NCI-H1930 (cell line): Measurements from ENCODE around the gene SH3RF3.

Experiments
- DNase-seq, 2 experiments: peaks; one replicate each; lab custom pipeline; 2025; lab: John Stamatoyannopoulos, UW

The SH3RF3 gene

DNA sequence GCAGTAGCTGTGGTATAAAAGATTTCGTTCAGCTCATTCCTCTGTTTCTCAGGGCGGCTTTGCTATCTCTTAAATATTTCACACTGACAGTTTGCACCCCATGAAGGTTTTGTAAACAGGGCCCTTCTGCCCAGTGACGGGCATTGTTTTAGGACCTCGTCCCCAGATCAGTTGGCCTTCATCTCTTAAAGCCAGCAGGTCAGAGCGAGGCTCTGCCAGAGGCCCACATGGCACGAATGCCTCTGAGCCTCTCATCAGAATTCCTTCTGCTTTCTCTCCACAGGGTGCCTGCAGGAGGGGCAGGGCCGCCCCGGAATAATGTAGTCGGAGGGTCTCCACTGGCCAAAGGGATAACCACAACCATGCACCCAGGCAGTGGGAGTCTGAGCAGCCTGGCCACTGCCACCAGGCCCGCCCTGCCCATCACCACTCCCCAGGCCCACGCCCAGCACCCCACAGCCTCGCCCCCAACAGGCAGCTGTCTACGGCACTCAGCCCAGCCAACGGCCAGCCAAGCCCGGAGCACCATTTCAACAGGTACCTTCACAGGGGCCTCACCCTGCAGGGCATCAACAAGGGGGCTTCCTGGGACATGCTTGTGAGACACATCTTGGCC lies 307.7 kb downstream of the SH3RF3 start:
- DNase-seq, result no peak

DNA sequence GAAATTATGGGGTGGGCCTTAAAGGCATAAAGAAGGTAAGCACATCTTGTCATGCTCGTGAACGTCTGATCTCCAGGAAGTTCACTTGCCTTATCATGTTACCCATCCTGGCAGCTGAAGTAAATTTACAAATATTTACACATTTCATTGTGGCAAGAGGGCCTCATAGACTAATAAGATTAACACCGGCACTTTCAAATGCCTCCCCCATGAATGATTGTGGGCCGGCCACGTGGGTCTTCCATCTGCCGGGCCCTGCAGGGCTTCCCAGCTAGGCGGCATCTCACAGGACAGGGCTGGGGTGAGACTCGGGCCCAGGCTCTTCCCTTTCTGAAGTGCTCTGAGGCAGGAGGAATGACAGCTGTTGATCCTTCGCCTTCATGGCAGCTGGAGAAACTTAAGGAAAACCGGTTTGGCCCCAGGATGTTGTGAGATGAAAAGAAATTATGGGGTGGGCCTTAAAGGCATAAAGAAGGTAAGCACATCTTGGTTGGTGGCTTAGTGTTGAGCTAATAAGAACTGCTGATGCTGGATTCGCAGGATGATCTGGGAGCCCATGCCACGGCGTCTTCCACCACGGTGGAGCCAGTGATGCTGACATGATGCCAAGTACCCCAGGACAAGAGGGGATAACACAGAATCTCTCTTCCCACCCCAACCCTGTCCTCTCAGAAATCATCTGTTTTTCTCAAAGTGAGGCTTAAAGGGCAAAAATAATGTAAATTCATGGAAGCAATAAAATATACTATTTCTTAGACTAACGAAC lies 308.5 kb downstream of the SH3RF3 start:
- DNase-seq, result no peak

DNA sequence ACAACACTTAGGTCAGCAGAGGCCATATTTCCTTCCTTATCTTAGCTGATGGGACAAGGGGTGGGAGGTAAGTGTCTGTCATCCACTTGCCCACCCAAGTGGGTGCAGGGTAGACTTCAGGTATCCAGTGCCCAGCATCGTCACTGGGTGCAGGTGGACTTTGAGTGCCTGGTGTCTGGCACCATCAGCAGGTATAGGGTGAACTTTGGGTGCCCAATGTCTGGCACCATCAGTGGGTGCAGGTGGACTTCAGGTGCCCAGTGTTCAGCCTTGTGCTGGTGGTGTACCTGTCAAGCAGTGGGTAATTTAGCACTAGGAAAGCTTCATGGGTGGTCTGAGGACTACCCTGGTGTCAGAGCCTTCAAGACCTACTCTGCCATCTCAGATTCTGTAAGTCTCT lies 309.1 kb downstream of the SH3RF3 start:
- no peak for DNase-seq

DNA sequence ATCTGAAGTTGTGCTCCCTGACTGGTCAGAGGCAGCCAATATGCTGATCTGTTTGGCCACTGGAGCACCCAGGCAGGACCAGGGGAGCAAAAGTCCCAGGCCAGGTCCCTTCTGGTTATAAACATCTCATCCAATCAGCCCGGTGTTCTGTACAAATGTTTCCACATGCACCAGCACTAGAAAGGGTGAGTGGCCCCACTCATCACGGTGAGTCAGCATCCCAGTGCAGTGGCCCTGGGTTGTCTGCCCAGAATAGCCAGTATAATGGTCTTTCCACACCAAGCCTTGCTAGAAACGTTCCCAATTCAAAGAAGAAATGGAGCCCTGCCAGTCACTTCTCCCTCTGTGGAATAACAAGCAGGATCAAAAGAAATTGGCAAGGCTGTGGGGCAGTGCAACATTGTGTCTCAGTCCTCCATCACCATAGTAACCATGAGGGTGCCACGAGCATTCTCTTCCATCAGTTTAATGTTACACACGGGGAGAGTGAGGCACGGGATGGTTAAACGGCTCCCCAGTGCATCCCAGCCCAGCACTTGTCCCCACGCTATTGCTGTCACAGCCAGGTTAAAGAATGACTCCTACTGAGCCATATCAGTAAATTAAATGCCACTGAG lies 309.9 kb downstream of the SH3RF3 start:
- no peak for DNase-seq

DNA sequence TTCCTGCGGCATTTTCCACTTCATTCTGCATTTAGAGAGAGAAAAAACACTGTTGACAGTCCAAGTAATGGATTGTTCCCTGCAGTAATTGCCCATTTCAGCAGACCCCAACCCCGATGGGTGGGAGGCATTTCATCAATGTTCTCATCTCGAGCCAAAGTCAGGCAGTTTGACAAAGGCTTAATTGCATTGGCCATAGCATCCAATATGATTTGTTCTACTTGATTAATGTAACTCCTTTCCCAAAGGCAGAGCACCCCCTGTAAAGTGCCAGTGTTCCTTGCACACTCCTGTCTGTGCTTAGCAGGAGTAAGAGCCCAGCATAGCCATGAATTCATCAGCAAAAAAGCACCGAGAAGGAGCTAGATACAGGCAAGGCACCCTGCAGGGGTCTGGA lies 310.4 kb downstream of the SH3RF3 start:
- DNase-seq, result no peak

DNA sequence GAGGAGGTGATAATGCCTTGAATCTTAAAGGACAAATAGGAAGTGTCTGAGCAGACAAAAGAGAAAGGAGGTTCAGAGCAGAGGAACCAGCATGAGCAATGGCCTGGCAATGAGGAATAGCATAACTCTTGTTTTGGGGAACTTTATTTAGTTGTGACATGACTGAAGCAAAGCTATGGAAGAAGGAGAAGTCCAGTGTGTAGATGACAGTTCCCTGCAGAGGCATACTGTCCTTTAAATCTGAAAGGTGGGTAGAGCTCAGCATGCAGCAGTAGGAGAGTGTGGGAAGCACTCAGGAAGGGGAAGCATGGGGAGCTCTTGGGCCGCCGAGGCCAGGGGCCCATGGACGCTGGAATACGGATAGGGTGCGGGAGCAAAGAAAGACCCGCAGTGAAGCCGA lies 311.0 kb downstream of the SH3RF3 start:
- no peak for DNase-seq

DNA sequence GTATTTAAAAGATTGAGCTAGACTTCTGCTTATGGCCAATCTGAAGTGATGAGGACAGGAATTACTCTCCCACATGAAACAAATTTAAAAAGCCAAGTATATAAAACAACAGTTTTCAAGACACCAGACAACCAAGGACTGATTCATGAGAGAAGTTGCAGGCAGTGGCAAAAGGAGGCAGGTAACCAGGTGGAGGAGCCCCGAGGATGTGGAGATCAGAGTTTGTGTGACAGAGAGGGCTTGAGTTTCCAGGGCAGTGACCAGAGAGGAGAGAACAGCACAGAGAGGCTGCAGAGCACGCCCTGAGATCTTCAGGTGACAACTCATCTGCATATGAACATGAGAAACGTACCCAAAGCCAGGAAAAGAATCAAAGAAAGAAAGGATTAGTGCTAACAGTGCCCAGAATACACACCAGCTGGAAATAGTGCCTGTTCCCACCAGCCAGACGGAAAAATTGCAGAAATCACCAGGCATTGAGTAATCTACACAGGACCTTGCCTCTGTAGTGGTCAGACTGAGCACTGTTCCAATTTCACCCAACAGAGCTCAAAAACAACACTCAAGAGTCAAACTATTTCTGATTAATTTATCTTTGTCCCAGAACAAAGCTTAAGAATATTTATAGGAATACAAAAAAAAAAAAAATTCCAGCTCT lies 311.6 kb downstream of the SH3RF3 start:
- DNase-seq, result no peak

DNA sequence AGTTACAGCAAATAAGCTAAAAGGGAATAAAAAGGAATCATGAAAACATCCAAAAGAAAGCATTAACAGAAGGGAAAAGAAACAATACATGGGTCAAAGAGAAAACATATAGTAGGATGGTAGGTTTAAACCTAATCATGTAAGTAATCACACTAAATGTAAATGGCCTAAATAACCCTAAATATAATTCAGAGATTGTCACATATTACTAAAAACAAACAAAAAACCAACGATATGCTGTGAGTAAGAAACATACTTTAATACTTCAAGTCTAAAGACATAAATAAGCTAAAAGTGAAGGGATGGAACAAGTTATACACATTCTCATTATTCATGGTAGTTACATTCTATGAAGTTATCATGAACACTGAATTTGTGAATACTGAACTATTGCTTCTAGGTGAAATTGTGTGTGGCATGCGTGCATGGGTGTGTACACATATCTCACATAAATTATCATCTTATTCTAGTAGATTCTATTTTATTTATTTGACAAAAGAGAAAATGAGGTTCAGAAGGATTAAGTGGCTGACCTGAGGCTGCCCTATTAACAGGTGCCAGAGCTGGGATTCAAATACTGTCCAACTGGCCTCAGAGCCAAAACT lies 313.8 kb downstream of the SH3RF3 start:
- DNase-seq, result no peak

DNA sequence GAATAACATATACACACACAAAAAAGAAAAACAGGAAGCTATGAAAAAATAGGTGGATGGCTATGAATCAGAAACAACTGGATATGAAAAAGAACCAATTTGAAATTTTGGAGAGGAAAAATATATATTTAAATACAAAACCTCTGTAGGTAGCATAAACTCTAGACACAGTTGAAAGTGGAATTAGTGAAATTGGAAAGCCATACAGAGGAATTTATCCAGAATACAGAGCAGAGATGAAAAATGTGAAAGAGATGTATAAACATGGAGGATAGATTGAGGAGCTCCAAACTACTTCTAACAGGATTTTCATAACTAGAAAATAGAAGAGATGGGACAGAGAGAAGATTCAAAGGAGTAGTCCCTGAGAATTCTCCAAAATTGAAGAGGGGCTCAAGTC lies 315.9 kb downstream of the SH3RF3 start:
- no peak for DNase-seq

DNA sequence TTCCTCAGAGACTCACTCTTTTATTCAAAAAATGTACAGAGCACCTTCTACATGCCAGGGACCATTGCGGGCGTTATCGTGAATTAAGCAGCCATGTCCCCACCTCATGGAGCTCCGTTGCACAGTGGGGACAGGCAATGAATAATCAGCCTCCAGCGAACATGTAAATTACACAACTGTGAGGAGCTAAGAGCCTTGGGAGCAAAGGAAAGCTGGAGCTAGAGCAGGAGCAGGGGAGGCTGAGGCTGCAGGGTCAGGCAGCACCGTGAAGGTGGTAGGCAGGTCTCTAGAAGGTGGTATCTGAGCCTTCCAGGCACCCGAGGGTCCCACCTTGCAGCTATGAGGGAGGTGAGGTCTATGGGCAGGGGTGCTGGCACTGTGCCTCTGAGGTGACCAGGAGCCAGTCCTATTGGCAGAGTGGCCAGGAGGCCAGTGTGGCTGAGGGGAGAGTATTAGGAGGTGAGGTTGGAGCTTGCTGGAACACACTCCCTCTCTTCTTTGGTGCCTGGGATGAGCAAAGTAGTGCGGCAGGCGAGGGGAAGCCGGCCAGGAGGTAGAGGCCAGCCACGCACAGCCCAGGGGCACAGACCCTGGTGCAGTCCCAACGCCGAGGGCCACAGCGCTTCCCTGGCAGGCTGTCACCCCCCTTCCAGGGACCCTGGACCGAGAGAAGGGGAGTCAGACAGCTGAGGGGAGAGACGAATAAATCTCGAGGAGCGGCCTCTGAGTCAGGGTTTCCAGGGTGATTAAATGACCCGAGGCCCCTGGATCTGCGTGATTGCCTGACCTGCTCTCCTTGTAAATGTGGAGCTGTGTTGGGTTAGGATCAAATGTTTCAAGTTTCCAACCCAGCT lies 317.5 kb downstream of the SH3RF3 start:
- no peak for DNase-seq

DNA sequence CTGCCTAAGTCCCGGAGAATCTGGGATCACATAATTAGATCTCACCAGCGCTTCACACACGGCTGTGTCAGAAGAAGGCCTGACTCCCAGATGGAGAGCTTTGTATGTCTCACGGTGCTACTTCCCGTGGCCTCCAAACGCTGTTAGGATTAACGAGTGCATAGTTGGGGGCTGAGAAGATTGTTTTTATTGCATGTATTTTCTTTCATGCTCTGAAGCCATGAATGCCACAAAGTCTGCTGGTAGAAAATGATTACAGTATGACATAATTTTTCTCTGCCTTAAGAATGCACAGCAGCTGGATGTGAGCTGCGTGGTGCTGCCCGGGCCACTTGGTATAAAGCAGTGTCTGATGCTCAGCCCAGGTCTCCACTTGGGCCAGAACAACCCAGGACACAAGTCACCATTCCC lies 318.3 kb downstream of the SH3RF3 start:
- no peak for DNase-seq

DNA sequence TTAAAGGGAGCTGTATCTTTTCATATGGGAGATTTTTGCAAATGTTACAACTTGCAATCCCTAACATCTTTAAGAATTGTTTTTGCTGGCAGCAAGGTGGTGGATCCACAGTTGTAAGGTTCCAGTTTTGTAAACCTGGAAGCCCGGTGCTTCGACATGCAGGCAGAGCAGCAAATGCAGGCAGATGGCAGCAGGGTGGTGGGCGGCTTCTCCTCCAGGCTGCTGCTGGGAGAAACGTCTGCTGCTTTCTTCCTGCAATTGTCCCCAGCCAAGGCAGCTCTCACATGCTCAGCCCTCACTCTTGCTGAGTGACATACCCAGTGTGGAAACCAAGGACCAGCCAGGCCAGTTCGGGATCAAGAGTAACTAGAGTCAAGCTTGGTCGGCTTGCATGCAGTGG lies 318.8 kb downstream of the SH3RF3 start:
- no peak for DNase-seq

DNA sequence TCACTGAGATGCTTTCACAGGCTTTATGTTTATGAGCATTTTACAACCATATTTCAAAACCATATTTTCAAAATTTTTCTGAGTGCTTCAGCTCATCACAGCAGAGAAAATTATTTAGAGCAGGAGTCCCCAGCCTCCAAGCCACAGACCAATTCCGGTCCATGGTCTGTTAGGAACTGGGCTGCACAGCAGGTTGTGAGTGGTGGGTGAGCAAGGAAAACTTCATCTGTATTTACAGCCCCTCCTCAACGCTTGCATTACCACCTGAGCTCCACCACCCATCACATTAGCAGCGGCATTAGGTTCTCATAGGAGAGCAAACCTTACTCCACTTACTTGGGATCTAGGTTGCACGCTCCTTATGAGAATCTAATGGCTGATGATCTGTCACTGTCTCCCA lies 319.2 kb downstream of the SH3RF3 start:
- no peak for DNase-seq

DNA sequence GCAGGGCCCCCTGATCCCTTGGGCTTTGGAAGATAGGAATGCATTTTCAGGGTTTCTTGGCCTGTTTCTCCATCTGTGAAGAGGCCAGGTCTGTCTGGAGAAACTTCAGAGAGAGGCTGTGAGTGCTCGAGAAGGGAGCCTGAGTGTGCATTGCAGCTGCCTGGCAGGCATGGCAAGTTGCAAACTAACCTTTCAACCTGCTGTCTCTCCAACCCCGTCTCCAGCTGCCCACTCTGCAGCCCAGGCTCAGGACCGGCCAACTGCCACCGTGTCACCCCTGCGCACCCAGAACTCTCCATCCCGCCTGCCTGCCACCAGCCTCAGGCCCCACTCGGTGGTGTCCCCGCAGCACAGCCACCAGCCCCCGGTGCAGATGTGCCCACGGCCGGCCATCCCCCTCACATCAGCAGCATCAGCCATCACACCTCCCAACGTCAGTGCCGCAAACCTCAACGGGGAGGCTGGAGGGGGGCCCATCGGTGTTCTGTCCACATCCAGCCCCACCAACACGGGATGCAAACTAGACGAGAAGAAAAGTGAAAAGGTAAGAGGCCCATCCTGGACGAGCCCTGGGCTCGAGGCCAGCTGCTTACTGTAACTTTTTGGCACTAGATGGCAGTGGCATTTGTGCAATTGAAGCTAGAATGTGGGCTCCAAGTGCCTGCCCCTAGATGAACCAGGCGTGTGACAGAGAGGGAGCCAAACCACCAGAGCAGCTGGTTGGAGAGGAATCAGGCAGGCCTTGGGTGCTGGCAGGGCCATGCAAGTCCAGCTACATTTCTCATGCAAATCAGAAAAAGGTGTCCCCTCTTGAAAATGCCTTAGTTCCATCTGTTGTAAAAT lies 320.2 kb downstream of the SH3RF3 start:
- no peak for DNase-seq

DNA sequence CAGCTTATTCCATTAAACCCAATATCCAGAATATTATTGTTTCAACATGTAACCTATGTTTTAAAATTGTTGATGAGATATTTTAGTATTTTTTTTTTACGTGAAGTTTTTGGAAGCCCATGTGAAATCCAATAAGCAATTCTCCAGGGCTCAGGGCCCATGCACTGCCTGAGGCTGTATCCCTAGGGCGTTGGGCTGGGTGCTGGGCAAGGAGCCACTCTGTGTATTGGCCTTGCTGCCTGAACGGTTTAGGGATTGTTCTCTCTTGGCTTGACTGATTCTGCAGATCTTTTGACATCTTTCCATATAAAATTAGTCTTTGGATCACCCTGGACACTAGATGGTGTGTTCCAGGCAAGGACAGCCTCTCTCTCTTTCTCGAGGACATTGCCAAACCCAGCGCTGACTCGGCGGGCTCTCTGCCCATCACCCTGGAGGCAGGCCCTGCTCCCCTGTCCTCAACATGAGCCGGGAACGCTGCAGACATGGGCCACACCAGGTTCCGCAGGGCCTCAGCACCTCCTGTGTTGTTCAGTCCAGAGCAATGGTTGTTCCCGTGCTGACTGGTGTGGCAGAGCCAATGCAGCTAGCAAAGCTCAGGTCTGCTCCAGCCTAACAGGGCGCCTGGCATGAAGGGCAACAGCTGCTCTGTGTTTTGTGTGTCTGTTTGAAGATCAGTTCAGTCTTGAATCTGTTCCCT lies 321.7 kb downstream of the SH3RF3 start:
- no peak for DNase-seq

DNA sequence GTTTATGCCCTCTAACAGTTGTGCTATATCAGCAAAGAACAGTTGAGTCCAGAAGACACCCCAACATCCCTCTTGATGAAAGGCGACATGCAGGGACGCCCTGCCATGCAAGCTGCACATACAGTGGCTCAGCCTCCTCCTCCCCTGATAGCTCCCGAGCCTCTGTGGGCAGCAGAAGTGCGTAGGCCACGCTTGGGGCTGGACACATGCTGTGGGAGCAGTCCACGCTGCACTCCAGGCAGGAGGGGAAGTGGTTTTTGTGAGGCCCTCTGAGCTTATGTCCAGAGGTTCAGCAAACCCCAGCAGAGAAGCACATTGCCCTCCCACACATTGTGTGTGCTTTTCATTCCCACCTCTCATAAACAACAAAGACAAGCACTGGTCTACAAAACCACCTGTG lies 322.7 kb downstream of the SH3RF3 start:
- DNase-seq, result no peak

DNA sequence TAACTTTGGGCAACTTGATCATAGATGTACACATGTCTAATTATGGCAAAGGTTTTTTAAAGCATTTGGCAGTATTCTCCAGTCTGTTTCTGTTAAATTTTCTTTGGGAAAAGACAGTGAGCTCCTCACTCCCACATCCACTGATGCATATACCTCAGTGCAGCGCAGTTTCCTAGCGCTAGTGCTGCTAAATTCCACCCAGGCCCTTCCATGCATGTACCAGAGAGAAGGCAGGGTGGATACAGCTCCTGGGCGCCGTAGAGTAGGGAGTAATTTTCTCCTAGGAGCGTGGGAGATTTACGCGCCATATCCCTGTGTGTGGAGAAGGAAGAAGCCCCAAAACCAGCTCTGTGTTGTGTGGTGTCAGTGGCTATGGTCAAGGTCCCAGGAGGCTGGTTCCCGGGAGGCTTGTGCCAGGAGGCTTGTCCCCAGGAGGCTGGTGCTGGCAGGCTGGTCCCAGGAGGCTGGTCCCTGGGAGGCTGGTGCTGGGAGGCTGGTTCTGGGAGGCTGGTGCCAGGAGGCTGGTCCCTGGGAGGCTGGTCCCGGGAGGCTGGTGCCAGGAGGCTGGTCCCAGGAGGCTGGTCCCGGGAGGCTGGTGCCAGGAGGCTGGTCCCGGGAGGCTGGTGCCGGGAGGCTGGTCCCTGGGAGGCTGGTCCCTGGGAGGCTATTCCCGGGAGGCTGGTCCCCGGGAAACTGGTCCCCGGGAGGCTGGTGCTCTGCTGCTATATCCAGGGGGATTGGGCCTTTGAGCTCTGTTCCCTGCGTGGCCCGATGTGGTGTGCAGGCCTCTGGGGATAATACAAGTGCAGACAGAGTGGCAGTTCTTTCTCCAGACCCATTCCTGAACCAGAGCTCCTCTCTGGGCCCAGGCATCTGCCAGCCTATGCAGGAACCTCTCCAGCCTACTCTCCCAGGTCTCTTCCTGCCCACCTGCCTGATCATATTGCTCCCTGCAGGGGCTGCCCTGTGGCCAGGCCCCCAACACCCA lies 323.6 kb downstream of the SH3RF3 start:
- no peak for DNase-seq

DNA sequence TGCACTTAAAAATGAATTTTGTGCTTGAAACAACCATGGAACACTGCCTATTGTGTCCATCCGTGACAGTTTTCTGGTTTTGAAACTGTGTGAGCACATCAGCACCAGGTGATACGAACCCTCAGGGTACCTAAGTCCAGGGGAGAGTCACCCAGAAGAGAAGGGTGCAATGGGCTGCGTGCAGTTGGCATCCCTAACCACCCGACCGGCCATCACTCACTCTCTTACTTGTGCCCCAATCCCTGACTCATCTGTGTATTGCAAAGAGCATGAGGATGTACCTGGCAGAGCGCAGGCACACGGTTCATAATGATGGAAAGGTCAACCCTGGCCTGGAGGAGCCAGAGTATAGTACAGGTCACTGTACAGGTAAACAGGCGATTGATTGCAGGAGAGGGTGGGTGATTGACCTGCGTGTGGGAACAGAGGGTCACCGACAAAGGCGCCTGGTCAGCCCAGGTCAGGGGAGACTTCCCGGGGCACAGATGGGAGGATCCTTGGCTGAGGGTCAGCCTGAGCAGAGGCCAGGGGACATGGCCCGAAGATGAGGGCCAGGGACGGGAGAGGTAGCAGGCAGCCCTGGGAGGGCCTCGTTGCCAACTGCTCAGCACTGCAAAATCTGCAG lies 324.5 kb downstream of the SH3RF3 start:
- DNase-seq, result no peak
